HEK293 (cell line): ENCODE measurements around the gene ZNF629.

Experiments
- CTCF ChIA-PET: fragments of 350-600 bp; formaldehyde crosslinking; extraction: SDS; loops from one replicate; lab custom pipeline; 2021; ENCODE audit warnings: antibody characterized with exemption; lab: Yijun Ruan, JAX
- POLR2A ChIA-PET: fragments of 300-600 bp; formaldehyde crosslinking; extraction: SDS; loops from one replicate; lab custom pipeline; 2020; ENCODE audit warnings: antibody characterized with exemption, inconsistent platforms; lab: Yijun Ruan, JAX
- H3K27ac ChIP-seq: fragments of 200-500 bp; sonication (Bioruptor generic); 2 replicates; pipeline ENCODE4 v1.5.1; 2014; ENCODE audit warnings: low read depth, low read length, control low read depth, inconsistent platforms; ENCODE audit errors: extremely low read depth
- H3K36me3 ChIP-seq, 2 experiments: fragments of 200-500 bp in 1 of 2; sonication (Bioruptor generic) in 1 of 2; 1 replicate in 1 of 2; 2 replicates in 1 of 2; pipeline ENCODE4 v1.5.1; 2014 to 2017; ENCODE audit warnings: inconsistent platforms in 2 of 2, low read length in 2 of 2; ENCODE audit not compliant: control insufficient read depth in 2 of 2, insufficient read depth in 1 of 2
- H3K4me1 ChIP-seq: fragments of 200-500 bp; sonication (Bioruptor generic); 2 replicates; pipeline ENCODE4 v1.5.1; 2014; ENCODE audit warnings: mild to moderate bottlenecking, low read length, inconsistent platforms; ENCODE audit not compliant: control insufficient read depth, insufficient read depth
- H3K4me3 ChIP-seq: 2 replicates; pipeline ENCODE4 v1.5.1; 2011; ENCODE audit warnings: low read depth, mild to moderate bottlenecking, control low read depth, low read length, moderate library complexity
- H3K9me3 ChIP-seq: fragments of 200-500 bp; sonication (Bioruptor generic); 2 replicates; pipeline ENCODE4 v1.5.1; 2014; ENCODE audit warnings: low read depth, low read length, inconsistent platforms; ENCODE audit not compliant: control insufficient read depth, insufficient read depth
- OSR2 ChIP-seq: fragments of 450-650 bp; formaldehyde crosslinking; IDR thresholded peaks from 2 replicates; pipeline ENCODE4 v1.5.1; 2016; ENCODE audit warnings: missing biosample characterization, missing genetic modification characterization
- REPIN1 ChIP-seq: fragments of 450-650 bp; formaldehyde crosslinking; IDR thresholded peaks from 2 replicates; pipeline ENCODE4 v1.5.1; 2017; ENCODE audit warnings: missing biosample characterization, missing genetic modification characterization, low read depth
- ZBTB17 ChIP-seq: fragments of 450-650 bp; formaldehyde crosslinking; IDR thresholded peaks from 2 replicates; pipeline ENCODE4 v1.5.1; 2016; ENCODE audit warnings: missing biosample characterization, missing genetic modification characterization
- ZNF10 ChIP-seq: fragments of 450-650 bp; formaldehyde crosslinking; IDR thresholded peaks from 2 replicates; pipeline ENCODE4 v1.5.1; 2017; ENCODE audit warnings: missing biosample characterization, missing genetic modification characterization
- ZNF121 ChIP-seq: fragments of 450-650 bp; formaldehyde crosslinking; IDR thresholded peaks from 2 replicates; pipeline ENCODE4 v1.5.1; 2016; ENCODE audit warnings: missing biosample characterization, missing genetic modification characterization
- ZNF292 ChIP-seq: fragments of 450-650 bp; formaldehyde crosslinking; IDR thresholded peaks from 2 replicates; pipeline ENCODE4 v1.5.1; 2016; ENCODE audit warnings: low read depth, missing biosample characterization, missing genetic modification characterization, borderline replicate concordance
- ZNF549 ChIP-seq: fragments of 450-650 bp; IDR thresholded peaks from 2 replicates; pipeline ENCODE4 v1.5.1; 2018; ENCODE audit warnings: missing biosample characterization, missing genetic modification characterization, mild to moderate bottlenecking, inconsistent platforms, moderate library complexity
- ZNF585B ChIP-seq: fragments of 450-650 bp; formaldehyde crosslinking; IDR thresholded peaks from 2 replicates; pipeline ENCODE4 v1.5.1; 2016; ENCODE audit warnings: missing biosample characterization, missing genetic modification characterization
- ZNF596 ChIP-seq: fragments of 450-650 bp; IDR thresholded peaks from 2 replicates; pipeline ENCODE4 v1.5.0; 2018; ENCODE audit warnings: missing biosample characterization, mild to moderate bottlenecking, missing genetic modification characterization, moderate library complexity
- ZNF600 ChIP-seq: fragments of 450-650 bp; formaldehyde crosslinking; IDR thresholded peaks from 2 replicates; pipeline ENCODE4 v1.5.1; 2016; ENCODE audit warnings: missing biosample characterization, missing genetic modification characterization
- TF ChIP-seq, protein P1 (sequence below): fragments of 450-650 bp; formaldehyde crosslinking; IDR thresholded peaks from 2 replicates; pipeline ENCODE4 v1.5.1; 2016; ENCODE audit warnings: missing biosample characterization, missing genetic modification characterization
- TF ChIP-seq, protein P2 (sequence below): fragments of 450-650 bp; formaldehyde crosslinking; IDR thresholded peaks from 2 replicates; pipeline ENCODE4 v1.5.1; 2016; ENCODE audit warnings: missing biosample characterization, missing genetic modification characterization
- TF ChIP-seq, protein P3 (sequence below): fragments of 450-650 bp; formaldehyde crosslinking; IDR thresholded peaks from 2 replicates; pipeline ENCODE4 v1.5.1; 2016; ENCODE audit warnings: missing biosample characterization, missing genetic modification characterization, borderline replicate concordance

Gene ZNF629

DNA sequence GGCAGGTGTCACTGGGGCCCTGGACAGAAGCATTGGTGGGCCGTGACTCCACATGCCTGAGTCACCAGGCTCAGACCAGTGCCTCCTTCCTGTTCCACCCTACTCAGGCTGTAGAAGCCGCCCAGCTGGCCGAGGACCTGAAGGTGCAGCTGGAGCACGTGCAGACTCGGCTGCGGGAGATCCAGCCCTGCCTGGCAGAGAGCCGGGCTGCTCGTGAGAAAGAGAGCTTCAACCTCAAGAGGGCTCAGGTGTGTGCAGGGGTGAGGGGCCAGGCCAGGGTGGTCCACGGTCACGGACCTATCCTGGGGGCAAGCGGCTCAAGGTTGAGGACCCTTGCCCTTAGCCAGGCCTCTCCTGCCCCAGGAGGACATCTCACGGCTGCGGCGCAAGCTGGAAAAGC lies 15.3 kb downstream of the ZNF629 start (continued):
- no peak for TF ChIP-seq ZNF596 (tag by site-specific recombination)

DNA sequence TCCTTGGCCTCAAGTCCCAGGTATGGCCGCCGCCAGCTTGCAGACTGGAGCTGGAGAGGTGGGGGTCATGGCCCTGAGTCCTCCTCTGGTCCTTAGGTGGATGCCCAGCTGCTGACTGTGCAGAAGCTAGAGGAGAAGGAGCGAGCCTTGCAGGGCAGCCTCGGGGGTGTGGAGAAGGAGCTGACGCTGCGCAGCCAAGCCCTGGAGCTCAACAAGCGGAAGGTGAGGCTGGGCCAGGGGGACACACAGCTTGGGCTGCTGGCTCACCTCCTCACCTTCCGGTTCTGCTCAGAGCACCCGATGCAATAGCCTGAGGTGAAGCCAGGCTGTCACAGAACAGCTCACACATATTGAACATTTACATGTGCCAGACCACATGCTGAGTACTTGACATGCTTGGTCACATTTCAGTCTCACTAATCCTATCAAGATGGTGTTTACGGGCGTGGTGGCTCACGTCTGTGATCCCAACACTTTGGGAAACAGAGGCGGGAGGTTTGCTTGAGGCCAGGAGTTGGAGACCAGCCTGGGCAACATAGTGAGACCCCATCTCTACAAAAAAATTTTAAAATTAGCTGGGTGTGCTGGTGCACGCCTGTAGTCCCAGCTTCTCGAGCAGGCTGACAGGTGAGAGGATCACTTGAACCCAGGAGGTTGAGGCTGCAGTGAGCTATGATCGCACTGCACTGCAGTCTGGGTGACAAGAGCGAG lies 17.5 kb downstream of the ZNF629 start:
- Histone ChIP-seq H3K36me3 (peaks cover 26 to 100% of the 10 kb centered on the region in 2 experiments; a peak in 2 of 3 replicates), H3K4me3 (no peak overlapping the region), H3K27ac (no peak overlapping the region), H3K9me3 (no peaks in the 10 kb centered on the region), H3K4me1 (no peaks in the 10 kb centered on the region)
- CTCF ChIA-PET = interaction anchor here (1.2 kb wide), 1 partner anchor 45 kb away, joined by 3 read pairs; no protein-coding TSS in a partner anchor
- POLR2A ChIA-PET = interaction anchor here (0.5 to 1.9 kb wide), 6 partner anchors 9 to 1916 kb away, joined by 3 to 9 read pairs (median 6); partner anchors contain the start of gene PHKG2
- TF ChIP-seq, protein P1, sequence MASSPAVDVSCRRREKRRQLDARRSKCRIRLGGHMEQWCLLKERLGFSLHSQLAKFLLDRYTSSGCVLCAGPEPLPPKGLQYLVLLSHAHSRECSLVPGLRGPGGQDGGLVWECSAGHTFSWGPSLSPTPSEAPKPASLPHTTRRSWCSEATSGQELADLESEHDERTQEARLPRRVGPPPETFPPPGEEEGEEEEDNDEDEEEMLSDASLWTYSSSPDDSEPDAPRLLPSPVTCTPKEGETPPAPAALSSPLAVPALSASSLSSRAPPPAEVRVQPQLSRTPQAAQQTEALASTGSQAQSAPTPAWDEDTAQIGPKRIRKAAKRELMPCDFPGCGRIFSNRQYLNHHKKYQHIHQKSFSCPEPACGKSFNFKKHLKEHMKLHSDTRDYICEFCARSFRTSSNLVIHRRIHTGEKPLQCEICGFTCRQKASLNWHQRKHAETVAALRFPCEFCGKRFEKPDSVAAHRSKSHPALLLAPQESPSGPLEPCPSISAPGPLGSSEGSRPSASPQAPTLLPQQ (tag by site-specific recombination) = no peak
- no peak for TF ChIP-seq OSR2 (tag by site-specific recombination)
- no peak for TF ChIP-seq ZBTB17 (tag by site-specific recombination)
- peak; percentile 91 for TF ChIP-seq ZNF121 (tag by site-specific recombination)

DNA sequence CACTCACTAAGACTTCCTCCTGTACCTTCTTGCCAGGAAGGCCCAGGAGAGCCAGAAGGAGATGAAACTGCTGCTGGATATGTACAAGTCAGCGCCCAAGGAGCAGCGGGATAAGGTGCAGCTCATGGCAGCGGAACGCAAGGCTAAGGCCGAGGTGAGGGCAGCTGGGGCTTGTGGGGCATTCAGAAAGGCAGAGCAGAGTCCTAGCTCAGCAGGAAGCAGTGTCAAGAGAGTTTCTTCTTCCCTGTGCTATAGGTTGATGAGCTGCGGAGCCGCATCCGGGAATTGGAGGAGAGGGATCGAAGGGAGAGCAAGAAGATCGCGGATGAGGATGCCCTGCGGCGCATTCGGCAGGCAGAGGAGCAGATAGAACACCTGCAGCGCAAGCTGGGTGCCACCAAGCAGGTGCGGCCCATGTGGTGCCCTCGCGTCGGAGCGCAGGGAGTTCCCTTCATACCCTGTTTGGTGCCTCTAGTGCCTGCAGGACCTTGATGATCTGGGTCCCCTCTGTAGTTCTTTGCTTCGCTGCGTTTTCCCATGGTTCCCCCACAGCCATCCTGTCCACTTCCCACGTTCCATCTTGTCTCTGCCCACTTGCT lies 18.3 kb downstream of the ZNF629 start:
- Histone ChIP-seq H3K27ac (no peak overlapping the region), H3K4me1 (no peaks in the 10 kb centered on the region), H3K36me3 (peaks cover 26 to 100% of the 10 kb centered on the region in 2 experiments; a peak in 2 of 3 replicates), H3K4me3 (no peak overlapping the region), H3K9me3 (no peaks in the 10 kb centered on the region)
- TF ChIP-seq, protein P2, sequence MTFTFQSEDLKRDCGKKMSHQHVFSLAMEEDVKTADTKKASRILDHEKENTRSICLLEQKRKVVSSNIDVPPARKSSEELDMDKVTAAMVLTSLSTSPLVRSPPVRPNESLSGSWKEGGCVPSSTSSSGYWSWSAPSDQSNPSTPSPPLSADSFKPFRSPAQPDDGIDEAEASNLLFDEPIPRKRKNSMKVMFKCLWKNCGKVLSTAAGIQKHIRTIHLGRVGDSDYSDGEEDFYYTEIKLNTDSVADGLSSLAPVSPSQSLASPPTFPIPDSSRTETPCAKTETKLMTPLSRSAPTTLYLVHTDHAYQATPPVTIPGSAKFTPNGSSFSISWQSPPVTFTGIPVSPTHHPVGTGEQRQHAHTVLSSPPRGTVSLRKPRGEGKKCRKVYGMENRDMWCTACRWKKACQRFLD (tag by site-specific recombination) = no peak
- TF ChIP-seq ZNF600 (tag by site-specific recombination) = peak; percentile 75; the same call in 1 of the 2 replicates
- POLR2A ChIA-PET = interaction anchor here (0.5 to 1.9 kb wide), 7 partner anchors 10 to 1915 kb away, joined by 3 to 9 read pairs (median 6); partner anchors contain the start of gene PHKG2
- CTCF ChIA-PET = interaction anchor here (1.2 kb wide), 1 partner anchor 46 kb away, joined by 3 read pairs; no protein-coding TSS in a partner anchor

DNA sequence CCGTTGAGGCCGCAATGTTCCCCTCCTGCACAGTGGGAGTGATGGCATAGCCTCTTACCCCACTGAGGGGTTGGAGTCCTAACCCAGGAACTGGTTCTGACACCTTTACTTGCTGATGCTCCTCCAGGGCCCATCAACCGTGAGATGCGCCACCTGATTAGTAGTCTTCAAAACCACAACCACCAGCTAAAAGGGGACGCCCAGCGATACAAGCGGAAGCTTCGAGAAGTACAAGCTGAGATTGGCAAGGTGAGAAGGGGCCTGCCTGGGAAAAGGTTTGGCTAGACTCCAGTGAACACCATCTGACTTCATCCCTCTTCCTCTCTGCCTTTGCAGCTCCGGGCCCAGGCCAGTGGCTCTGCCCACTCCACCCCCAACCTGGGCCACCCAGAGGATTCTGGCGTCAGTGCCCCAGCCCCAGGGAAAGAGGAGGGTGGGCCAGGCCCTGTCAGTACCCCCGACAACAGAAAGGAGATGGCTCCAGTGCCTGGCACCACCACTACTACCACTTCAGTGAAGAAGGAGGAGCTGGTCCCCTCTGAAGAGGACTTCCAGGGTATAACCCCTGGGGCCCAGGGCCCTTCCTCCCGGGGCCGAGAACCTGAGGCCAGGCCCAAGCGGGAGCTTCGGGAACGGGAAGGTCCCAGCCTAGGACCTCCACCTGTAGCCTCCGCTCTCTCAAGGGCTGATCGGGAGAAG lies 19.1 kb downstream of the ZNF629 start:
- CTCF ChIA-PET = interaction anchor here (0.5 kb wide), 1 partner anchor 11 kb away, joined by 3 read pairs; no protein-coding TSS in a partner anchor
- POLR2A ChIA-PET = interaction anchor here (0.7 to 1.9 kb wide), 5 partner anchors 7 to 20 kb away, joined by 3 to 9 read pairs (median 5); partner anchors contain the start of gene PHKG2
- no peak overlapping the region for H3K27ac ChIP-seq
- no peak overlapping the region for H3K4me3 ChIP-seq
- TF ChIP-seq ZNF292 (no peak), ZNF10 (tag by site-specific recombination) (peak; percentile 56; the same call in 1 of the 2 replicates)
- TF ChIP-seq, all 188 proteins: peak for 1
- no peaks in the 10 kb centered on the region for H3K9me3 ChIP-seq
- 0 out of 2 replicates have a peak, but pooled peaks cover 2% of the 10 kb centered on the region for H3K4me1 ChIP-seq
- H3K36me3 ChIP-seq = peaks cover 26 to 100% of the 10 kb centered on the region in 2 experiments; a peak in 2 of 3 replicates

DNA sequence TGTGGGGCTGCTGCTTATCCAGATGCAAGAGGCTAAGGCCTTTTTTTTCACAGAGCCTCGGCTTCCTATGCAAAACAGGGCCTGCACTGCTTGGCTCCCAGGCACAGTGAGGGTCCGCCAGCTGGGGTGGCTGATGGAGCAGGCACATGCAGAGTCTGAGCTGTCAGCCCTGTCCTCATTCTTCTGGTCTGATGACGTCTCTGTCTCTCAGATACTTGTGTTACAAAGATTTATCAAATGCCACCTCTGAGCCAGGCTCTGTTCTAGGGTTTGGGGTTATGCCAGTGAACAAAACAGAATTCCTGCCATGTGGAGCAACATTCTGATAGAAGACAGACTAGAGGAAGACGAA lies 20.1 kb downstream of the ZNF629 start:
- ChIA-PET CTCF (interaction anchor here (0.5 kb wide), 1 partner anchor 12 kb away, joined by 3 read pairs; no protein-coding TSS in a partner anchor), POLR2A (interaction anchor here (1.8 to 4.8 kb wide), 2 partner anchors 8 to 19 kb away, joined by 5 to 21 read pairs; partner anchors contain the start of gene PHKG2)
- Histone ChIP-seq H3K4me3 (no peak overlapping the region), H3K36me3 (peaks cover 26 to 93% of the 10 kb centered on the region in 2 experiments; a peak in 2 of 3 replicates), H3K27ac (no peak overlapping the region), H3K4me1 (0 out of 2 replicates have a peak, but pooled peaks cover 4% of the 10 kb centered on the region), H3K9me3 (no peaks in the 10 kb centered on the region)
- TF ChIP-seq ZNF549 (tag by site-specific recombination) (no peak), ZNF585B (tag by site-specific recombination) (no peak), REPIN1 (no peak)
- TF ChIP-seq, protein P3, sequence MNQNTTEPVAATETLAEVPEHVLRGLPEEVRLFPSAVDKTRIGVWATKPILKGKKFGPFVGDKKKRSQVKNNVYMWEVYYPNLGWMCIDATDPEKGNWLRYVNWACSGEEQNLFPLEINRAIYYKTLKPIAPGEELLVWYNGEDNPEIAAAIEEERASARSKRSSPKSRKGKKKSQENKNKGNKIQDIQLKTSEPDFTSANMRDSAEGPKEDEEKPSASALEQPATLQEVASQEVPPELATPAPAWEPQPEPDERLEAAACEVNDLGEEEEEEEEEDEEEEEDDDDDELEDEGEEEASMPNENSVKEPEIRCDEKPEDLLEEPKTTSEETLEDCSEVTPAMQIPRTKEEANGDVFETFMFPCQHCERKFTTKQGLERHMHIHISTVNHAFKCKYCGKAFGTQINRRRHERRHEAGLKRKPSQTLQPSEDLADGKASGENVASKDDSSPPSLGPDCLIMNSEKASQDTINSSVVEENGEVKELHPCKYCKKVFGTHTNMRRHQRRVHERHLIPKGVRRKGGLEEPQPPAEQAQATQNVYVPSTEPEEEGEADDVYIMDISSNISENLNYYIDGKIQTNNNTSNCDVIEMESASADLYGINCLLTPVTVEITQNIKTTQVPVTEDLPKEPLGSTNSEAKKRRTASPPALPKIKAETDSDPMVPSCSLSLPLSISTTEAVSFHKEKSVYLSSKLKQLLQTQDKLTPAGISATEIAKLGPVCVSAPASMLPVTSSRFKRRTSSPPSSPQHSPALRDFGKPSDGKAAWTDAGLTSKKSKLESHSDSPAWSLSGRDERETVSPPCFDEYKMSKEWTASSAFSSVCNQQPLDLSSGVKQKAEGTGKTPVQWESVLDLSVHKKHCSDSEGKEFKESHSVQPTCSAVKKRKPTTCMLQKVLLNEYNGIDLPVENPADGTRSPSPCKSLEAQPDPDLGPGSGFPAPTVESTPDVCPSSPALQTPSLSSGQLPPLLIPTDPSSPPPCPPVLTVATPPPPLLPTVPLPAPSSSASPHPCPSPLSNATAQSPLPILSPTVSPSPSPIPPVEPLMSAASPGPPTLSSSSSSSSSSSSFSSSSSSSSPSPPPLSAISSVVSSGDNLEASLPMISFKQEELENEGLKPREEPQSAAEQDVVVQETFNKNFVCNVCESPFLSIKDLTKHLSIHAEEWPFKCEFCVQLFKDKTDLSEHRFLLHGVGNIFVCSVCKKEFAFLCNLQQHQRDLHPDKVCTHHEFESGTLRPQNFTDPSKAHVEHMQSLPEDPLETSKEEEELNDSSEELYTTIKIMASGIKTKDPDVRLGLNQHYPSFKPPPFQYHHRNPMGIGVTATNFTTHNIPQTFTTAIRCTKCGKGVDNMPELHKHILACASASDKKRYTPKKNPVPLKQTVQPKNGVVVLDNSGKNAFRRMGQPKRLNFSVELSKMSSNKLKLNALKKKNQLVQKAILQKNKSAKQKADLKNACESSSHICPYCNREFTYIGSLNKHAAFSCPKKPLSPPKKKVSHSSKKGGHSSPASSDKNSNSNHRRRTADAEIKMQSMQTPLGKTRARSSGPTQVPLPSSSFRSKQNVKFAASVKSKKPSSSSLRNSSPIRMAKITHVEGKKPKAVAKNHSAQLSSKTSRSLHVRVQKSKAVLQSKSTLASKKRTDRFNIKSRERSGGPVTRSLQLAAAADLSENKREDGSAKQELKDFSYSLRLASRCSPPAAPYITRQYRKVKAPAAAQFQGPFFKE (tag by site-specific recombination) = no peak
